ENCODE measurements around the gene RBP4. TPM values are rescaled to one million over a fixed set of nuclear protein-coding genes. Genes with fewer than 3 reads are reported as not detected.

Gene RBP4
- total RNA-seq, 1 donor from 2014 or later = not detected

GRCh38 chr10:93568105-93568390 is 33.0 kb downstream of the RBP4 start:
- DNase-seq = no peak
- Mint-ChIP-seq H3K27me3 (ENCODE audit: unreplicated experiment) (peaks cover 21% of the 10 kb centered on the region), H3K4me1 (ENCODE audit: low read depth, unreplicated experiment) (peaks cover 1% of the 10 kb centered on the region), H3K27ac (ENCODE audit: unreplicated experiment) (no peak overlapping the region), H3K9me3 (ENCODE audit: unreplicated experiment) (peaks cover 5% of the 10 kb centered on the region), H3K36me3 (ENCODE audit: unreplicated experiment) (peaks cover 13% of the 10 kb centered on the region), H3K4me3 (ENCODE audit: unreplicated experiment) (no peak overlapping the region)
- no peak for TF ChIP-seq CTCF (IDR thresholded peaks at IDR 0.05; ENCODE audit: partially characterized antibody, unreplicated experiment)

- Mint-ChIP-seq H3K4me1 (ENCODE audit: low read depth, unreplicated experiment) (peaks cover 1% of the 10 kb centered on the region), H3K27ac (ENCODE audit: unreplicated experiment) (no peak overlapping the region), H3K9me3 (ENCODE audit: unreplicated experiment) (peaks cover 5% of the 10 kb centered on the region), H3K4me3 (ENCODE audit: unreplicated experiment) (peak overlapping the region; percentile 92), H3K36me3 (ENCODE audit: unreplicated experiment) (peaks cover 13% of the 10 kb centered on the region), H3K27me3 (ENCODE audit: unreplicated experiment) (peaks cover 20% of the 10 kb centered on the region)
- TF ChIP-seq CTCF (IDR thresholded peaks at IDR 0.05; ENCODE audit: partially characterized antibody, unreplicated experiment) = no peak
- DNase-seq = no peak
Measured at GRCh38 chr10:93567277-93568104, 33.5 kb downstream of the RBP4 start.

- peak; percentile 40 for DNase-seq
- peaks cover 18% of the 10 kb centered on the region for H3K27me3 Mint-ChIP-seq (ENCODE audit: unreplicated experiment)
- H3K27ac Mint-ChIP-seq (ENCODE audit: unreplicated experiment) = no peak within 1 kb of the TSS
- H3K36me3 Mint-ChIP-seq (ENCODE audit: unreplicated experiment) = peaks cover 12% of the 10 kb centered on the region
- H3K9me3 Mint-ChIP-seq (ENCODE audit: unreplicated experiment) = peaks cover 5% of the 10 kb centered on the region
- no peak for TF ChIP-seq CTCF (IDR thresholded peaks at IDR 0.05; ENCODE audit: partially characterized antibody, unreplicated experiment)
- H3K4me1 Mint-ChIP-seq (ENCODE audit: low read depth, unreplicated experiment) = peaks cover 1% of the 10 kb centered on the region
- H3K4me3 Mint-ChIP-seq (ENCODE audit: unreplicated experiment) = peak within 1 kb of the TSS; percentile 92
Measured at GRCh38 chr10:93566435-93567276, 34.4 kb downstream of the RBP4 start, which contains the start of gene FFAR4. TSS of gene FFAR4 (plus strand) at chr10:93566665. CDS start at chr10:93566721, 56 bp downstream.

GRCh38 chr10:93565446-93565845 is 35.6 kb downstream of the RBP4 start:
- Mint-ChIP-seq H3K36me3 (ENCODE audit: unreplicated experiment) (peaks cover 7% of the 10 kb centered on the region), H3K4me1 (ENCODE audit: low read depth, unreplicated experiment) (peaks cover 1% of the 10 kb centered on the region), H3K4me3 (ENCODE audit: unreplicated experiment) (no peak overlapping the region), H3K27me3 (ENCODE audit: unreplicated experiment) (peaks cover 18% of the 10 kb centered on the region), H3K27ac (ENCODE audit: unreplicated experiment) (no peak overlapping the region), H3K9me3 (ENCODE audit: unreplicated experiment) (peaks cover 5% of the 10 kb centered on the region)
- no peak for TF ChIP-seq CTCF (IDR thresholded peaks at IDR 0.05; ENCODE audit: partially characterized antibody, unreplicated experiment)
- DNase-seq = no peak

Measured in glutamatergic neuron (in vitro differentiated cells).